GM11168 (cell line): ENCODE results near the gene ZNF592.
"Not testable (repeated sequence)": the region's sequence is repeated elsewhere in the genome, so short reads cannot be mapped to it uniquely, and the experiment has no call there.

Source experiments
- in situ Hi-C: fragments of 300-500 bp; cut with MboI; formaldehyde crosslinking; loops from one replicate; pipeline ENCODE4 v1.12.0; 2022; ENCODE audit warnings: low sequenced_read_pairs; ENCODE audit not compliant: unreplicated experiment

ZNF592 gene

GRCh38 chr15:84842781-84843180 lies 94.4 kb downstream of the ZNF592 start:
- in situ Hi-C loops, result no loop called here

GRCh38 chr15:84844964-84845363 lies 96.6 kb downstream of the ZNF592 start:
- in situ Hi-C loops, result no loop called here

GRCh38 chr15:84845631-84846030 lies 97.2 kb downstream of the ZNF592 start:
- in situ Hi-C loops, result not testable (repeated sequence)

GRCh38 chr15:84846269-84846668 lies 97.9 kb downstream of the ZNF592 start:
- in situ Hi-C loops, result no loop called here

- in situ Hi-C loops, result no loop called here
Measured at GRCh38 chr15:84847382-84847781, 99.0 kb downstream of the ZNF592 start.

- in situ Hi-C loops, result no loop called here
Measured at GRCh38 chr15:84852212-84852611, 103.8 kb downstream of the ZNF592 start.

- in situ Hi-C loops, result no loop called here
Measured at GRCh38 chr15:84855136-84855535, 106.7 kb downstream of the ZNF592 start.

GRCh38 chr15:84855765-84856164 lies 107.4 kb downstream of the ZNF592 start:
- in situ Hi-C loops, result no loop called here
